Measurements from ENCODE around the gene IFNA6. TPM values are rescaled to one million over a fixed set of nuclear protein-coding genes. Genes with fewer than 3 reads are reported as not detected.

Gene IFNA6
- total RNA-seq, 4 donors from 2014 or later: not detected

DNA sequence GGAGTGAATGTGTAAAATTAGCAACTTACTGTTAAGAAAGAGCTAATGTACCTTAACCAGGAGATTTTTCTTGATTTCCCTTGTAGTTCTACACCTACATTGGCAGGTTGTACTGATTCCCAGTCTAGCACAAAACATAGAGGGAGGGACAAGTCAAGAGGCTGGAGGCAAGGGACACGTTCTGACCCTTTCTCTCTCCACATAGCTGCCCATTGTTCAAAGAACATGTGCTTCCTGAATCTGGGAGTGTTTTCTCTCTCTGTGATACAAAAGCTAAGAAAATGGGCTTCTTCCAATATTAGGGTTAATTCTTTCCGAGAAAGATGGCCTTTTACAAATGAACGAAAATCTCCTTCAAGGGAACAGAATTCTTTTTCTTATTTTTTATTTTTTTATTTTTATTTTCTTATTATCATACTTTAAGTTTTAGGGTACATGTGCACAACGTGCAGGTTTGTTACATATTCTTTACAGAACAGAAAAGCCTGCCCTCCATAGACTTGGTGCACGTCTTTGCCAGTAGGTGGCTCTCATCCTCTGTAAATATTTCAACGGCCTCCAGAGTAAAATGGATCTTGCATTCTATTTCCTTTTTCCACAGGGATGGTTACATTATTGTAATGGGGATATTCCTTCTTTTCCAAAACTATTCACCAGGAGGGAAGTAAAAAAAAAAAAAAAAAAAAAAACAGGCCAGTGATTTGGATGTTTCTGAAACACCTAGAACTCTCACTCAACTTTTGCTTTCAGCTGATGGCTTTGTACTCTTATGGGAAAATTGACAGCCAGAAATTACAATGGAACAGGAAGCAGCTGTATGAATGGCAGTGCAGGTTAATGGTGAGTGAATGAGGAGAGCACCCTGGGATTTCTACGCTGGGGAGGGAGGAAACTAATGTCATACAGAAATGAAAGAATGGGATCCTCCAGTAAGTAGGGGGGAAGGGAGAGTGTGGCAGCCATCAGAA, 32.4 kb downstream of the IFNA6 start:
- TF ChIP-seq, protein P1, sequence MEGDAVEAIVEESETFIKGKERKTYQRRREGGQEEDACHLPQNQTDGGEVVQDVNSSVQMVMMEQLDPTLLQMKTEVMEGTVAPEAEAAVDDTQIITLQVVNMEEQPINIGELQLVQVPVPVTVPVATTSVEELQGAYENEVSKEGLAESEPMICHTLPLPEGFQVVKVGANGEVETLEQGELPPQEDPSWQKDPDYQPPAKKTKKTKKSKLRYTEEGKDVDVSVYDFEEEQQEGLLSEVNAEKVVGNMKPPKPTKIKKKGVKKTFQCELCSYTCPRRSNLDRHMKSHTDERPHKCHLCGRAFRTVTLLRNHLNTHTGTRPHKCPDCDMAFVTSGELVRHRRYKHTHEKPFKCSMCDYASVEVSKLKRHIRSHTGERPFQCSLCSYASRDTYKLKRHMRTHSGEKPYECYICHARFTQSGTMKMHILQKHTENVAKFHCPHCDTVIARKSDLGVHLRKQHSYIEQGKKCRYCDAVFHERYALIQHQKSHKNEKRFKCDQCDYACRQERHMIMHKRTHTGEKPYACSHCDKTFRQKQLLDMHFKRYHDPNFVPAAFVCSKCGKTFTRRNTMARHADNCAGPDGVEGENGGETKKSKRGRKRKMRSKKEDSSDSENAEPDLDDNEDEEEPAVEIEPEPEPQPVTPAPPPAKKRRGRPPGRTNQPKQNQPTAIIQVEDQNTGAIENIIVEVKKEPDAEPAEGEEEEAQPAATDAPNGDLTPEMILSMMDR (IDR thresholded peaks at IDR 0.05): peak; percentile 45 to 75 (median 59)
- TF ChIP-seq EP300 (IDR thresholded peaks at IDR 0.05) (no peak), POLR2A (IDR thresholded peaks at IDR 0.05) (no peak)
- Histone ChIP-seq H3K4me1 (peaks cover 0 to 23% (median 0%) of the 10 kb centered on the region in 4 donors), H3K27ac (no peak overlapping the region), H3K36me3 (peaks cover 0 to 22% (median 0%) of the 10 kb centered on the region in 3 donors), H3K9me3 (no peaks in the 10 kb centered on the region), H3K4me3 (no peak overlapping the region), H3K27me3 (no peaks in the 10 kb centered on the region)
- 16 to 17% methylated on average over 7 of the region's 7 CpGs for WGBS, 2 donors
- peak in 1 of 2 donors; percentile 51 for DNase-seq (ENCODE audit: low spot score in 2 of 2)

DNA sequence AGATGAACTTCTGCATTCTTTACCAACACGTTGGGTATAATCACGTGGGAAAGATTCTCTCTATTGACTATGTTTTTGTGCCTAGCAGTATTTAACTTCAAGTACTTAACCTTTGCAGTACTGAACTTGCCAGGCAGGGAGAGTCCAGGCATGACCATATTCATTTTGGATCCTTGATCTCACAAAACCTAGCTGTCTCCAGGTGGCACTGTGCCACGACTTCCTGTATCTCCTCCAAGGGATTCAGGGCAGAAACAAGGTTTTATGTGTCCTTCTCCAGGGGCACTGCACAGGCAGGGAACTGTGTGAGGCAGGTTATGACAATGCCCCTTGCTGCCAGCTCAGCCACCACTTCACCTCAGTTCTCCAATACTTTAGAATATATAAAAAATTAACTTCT, 33.8 kb downstream of the IFNA6 start:
- Histone ChIP-seq H3K9me3 (no peaks in the 10 kb centered on the region), H3K4me1 (peaks cover 0 to 23% (median 0%) of the 10 kb centered on the region in 4 donors), H3K36me3 (peaks cover 0 to 9% (median 0%) of the 10 kb centered on the region in 3 donors), H3K27ac (no peak overlapping the region), H3K27me3 (no peaks in the 10 kb centered on the region), H3K4me3 (no peak overlapping the region)
- 17 to 19% methylated on average over 3 of the region's 3 CpGs for WGBS, 2 donors
- TF ChIP-seq, protein P1 (IDR thresholded peaks at IDR 0.05): no peak
- no peak for TF ChIP-seq POLR2A (IDR thresholded peaks at IDR 0.05)
- no peak for TF ChIP-seq EP300 (IDR thresholded peaks at IDR 0.05)
- DNase-seq (ENCODE audit: low spot score in 2 of 2): no peak

GRCh38 chr9:21316032-21316842, 34.5 kb downstream of the IFNA6 start:
- no peak for DNase-seq (ENCODE audit: low spot score in 2 of 2)

DNA sequence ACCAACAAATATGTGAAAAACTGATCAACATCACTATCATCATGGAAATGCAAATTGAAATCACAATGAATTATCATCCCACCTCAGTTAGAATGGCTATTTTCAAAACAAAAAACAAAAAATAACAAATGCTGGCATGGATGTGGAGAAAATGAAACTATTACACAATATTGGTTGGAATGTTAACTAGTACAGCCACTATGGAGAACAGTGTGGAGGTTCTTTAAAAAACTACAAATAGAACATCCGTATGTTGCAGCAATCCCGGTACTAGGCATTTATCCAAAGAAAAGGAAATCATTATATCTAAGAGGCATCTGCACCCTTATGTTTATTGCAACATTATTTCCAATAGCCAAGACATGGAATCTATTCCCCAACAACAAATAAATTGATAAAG, 36.5 kb downstream of the IFNA6 start:
- TF ChIP-seq EP300 (IDR thresholded peaks at IDR 0.05): no peak
- TF ChIP-seq, protein P1 (IDR thresholded peaks at IDR 0.05): no peak
- no peak for TF ChIP-seq POLR2A (IDR thresholded peaks at IDR 0.05)
- no peak overlapping the region for H3K27ac ChIP-seq
- H3K9me3 ChIP-seq: no peaks in the 10 kb centered on the region
- no peaks in the 10 kb centered on the region for H3K27me3 ChIP-seq
- DNase-seq (ENCODE audit: low spot score in 2 of 2): no peak
- 56 to 62% methylated on average over 2 of the region's 2 CpGs for WGBS, 2 donors
- H3K4me3 ChIP-seq: no peak overlapping the region
- no peaks in the 10 kb centered on the region for H3K36me3 ChIP-seq
- peaks cover 0 to 23% (median 0%) of the 10 kb centered on the region in 4 donors for H3K4me1 ChIP-seq

More at GRCh38 chr9:21316032-21316842, 34.5 kb downstream of the IFNA6 start:
- Histone ChIP-seq H3K4me1 (peaks cover 0 to 23% (median 0%) of the 10 kb centered on the region in 4 donors), H3K4me3 (no peak overlapping the region), H3K9me3 (no peaks in the 10 kb centered on the region), H3K36me3 (peaks cover 0 to 3% (median 0%) of the 10 kb centered on the region in 3 donors), H3K27me3 (no peaks in the 10 kb centered on the region), H3K27ac (no peak overlapping the region)
- TF ChIP-seq EP300 (IDR thresholded peaks at IDR 0.05) (no peak), POLR2A (IDR thresholded peaks at IDR 0.05) (no peak)
- TF ChIP-seq, protein P1 (IDR thresholded peaks at IDR 0.05): no peak
- 34 to 41% methylated on average over 8 of the region's 8 CpGs for WGBS, 2 donors
